HepG2 (cell line): ENCODE data around the gene COASY. TPM values are rescaled to one million over a fixed set of nuclear protein-coding genes. Genes with fewer than 3 reads are reported as not detected.

Source experiments
- BHLHE40 ChIP-seq: IDR thresholded peaks from 2 replicates; pipeline ENCODE4 v1.6.1; 2011; ENCODE audit warnings: low read length, improper control_type of control experiment
- CCDC6 ChIP-seq: sonication (generic); formaldehyde crosslinking; IDR thresholded peaks from 2 replicates; pipeline ENCODE4 v1.8.1; 2022; ENCODE audit warnings: mild to moderate bottlenecking, missing genetic modification reagents, moderate library complexity
- CREM ChIP-seq, 2 experiments: sonication (generic) in 1 of 2; formaldehyde crosslinking in 1 of 2; IDR thresholded peaks; 2 replicates each; pipeline versions ENCODE4 v1.4.0 to v1.6.1; 2016 to 2020; ENCODE audit warnings: antibody characterized with exemption in 1 of 2, mild to moderate bottlenecking in 1 of 2, missing genetic modification reagents in 1 of 2
- EZH2 ChIP-seq: conservative IDR thresholded peaks from 2 replicates; pipeline ENCODE4 v1.6.1; 2012; ENCODE audit warnings: mild to moderate bottlenecking, low read depth, low read length, moderate library complexity
- FOXM1 ChIP-seq: sonication (generic); formaldehyde crosslinking; IDR thresholded peaks from 2 replicates; pipeline ENCODE4 v1.5.0; 2020; ENCODE audit warnings: missing genetic modification reagents
- HHEX ChIP-seq: IDR thresholded peaks from 2 replicates; pipeline ENCODE4 v1.6.1; 2016; ENCODE audit warnings: control low read depth
- HNF4G ChIP-seq, 2 experiments: sonication (generic) in 1 of 2; formaldehyde crosslinking in 1 of 2; IDR thresholded peaks; 2 replicates each; pipeline versions ENCODE4 v1.4.0 to v1.6.1; 2011 to 2020; ENCODE audit warnings: borderline replicate concordance in 2 of 2, low read depth in 2 of 2, mild to moderate bottlenecking in 2 of 2, low read length in 1 of 2, missing genetic modification reagents in 1 of 2, moderate library complexity in 1 of 2
- HNRNPUL1 ChIP-seq: fragments of 200-400 bp; formaldehyde crosslinking; IDR thresholded peaks from 2 replicates; pipeline ENCODE4 v1.6.1; 2017; ENCODE audit warnings: low read depth, mild to moderate bottlenecking, low read length, moderate library complexity
- ISL2 ChIP-seq: sonication (generic); formaldehyde crosslinking; IDR thresholded peaks from 2 replicates; pipeline ENCODE4 v1.5.0; 2020; ENCODE audit warnings: missing genetic modification reagents
- MAFK ChIP-seq, 2 experiments: IDR thresholded peaks in 1 of 2; conservative IDR thresholded peaks in 1 of 2; 2 replicates each; pipeline ENCODE4 v1.6.1; 2011; ENCODE audit warnings: improper control_type of control experiment in 2 of 2, low read length in 2 of 2
- MATR3 ChIP-seq: sonication (generic); formaldehyde crosslinking; IDR thresholded peaks from 2 replicates; pipeline ENCODE4 v1.4.0; 2020; ENCODE audit warnings: missing genetic modification reagents
- NAIF1 ChIP-seq: sonication (generic); formaldehyde crosslinking; IDR thresholded peaks from 2 replicates; pipeline ENCODE4 v1.5.0; 2020; ENCODE audit warnings: mild to moderate bottlenecking, missing genetic modification reagents, borderline replicate concordance
- NFKB2 ChIP-seq: sonication (generic); formaldehyde crosslinking; IDR thresholded peaks from 2 replicates; pipeline ENCODE4 v1.4.0; 2020; ENCODE audit warnings: missing genetic modification reagents, borderline replicate concordance
- NR0B2 ChIP-seq: sonication (generic); formaldehyde crosslinking; IDR thresholded peaks from 2 replicates; pipeline ENCODE4 v1.4.0; 2020; ENCODE audit warnings: mild to moderate bottlenecking, missing genetic modification reagents
- PBX3 ChIP-seq: sonication (generic); formaldehyde crosslinking; IDR thresholded peaks from 2 replicates; pipeline ENCODE4 v1.8.1; 2023; ENCODE audit warnings: missing genetic modification reagents, inconsistent platforms, borderline replicate concordance
- PPARG ChIP-seq: conservative IDR thresholded peaks from 2 replicates; pipeline ENCODE4 v1.6.1; 2016; ENCODE audit warnings: missing biosample characterization, missing genetic modification reagents
- PREB ChIP-seq: sonication (generic); formaldehyde crosslinking; IDR thresholded peaks from 2 replicates; pipeline ENCODE4 v1.4.0; 2020; ENCODE audit warnings: missing genetic modification reagents
- TCF7 ChIP-seq: sonication (generic); IDR thresholded peaks from 2 replicates; pipeline ENCODE4 v1.6.1; 2016; ENCODE audit warnings: antibody characterized with exemption, low read depth
- TCF7L2 ChIP-seq: IDR thresholded peaks from 2 replicates; pipeline ENCODE4 v1.6.1; 2011; ENCODE audit warnings: mild to moderate bottlenecking, low read depth, low read length, moderate library complexity
- TGIF2 ChIP-seq: IDR thresholded peaks from 2 replicates; pipeline ENCODE4 v1.6.1; 2016; ENCODE audit warnings: control low read depth, missing compliant biosample characterization
- THYN1 ChIP-seq: sonication (generic); formaldehyde crosslinking; IDR thresholded peaks from 2 replicates; pipeline ENCODE4 v1.8.1; 2023; ENCODE audit warnings: low read depth, mild to moderate bottlenecking, moderate library complexity, missing genetic modification reagents, borderline replicate concordance
- TOE1 ChIP-seq: sonication (generic); formaldehyde crosslinking; IDR thresholded peaks from 2 replicates; pipeline ENCODE4 v1.4.0; 2020; ENCODE audit warnings: mild to moderate bottlenecking, missing genetic modification reagents
- TOPORS ChIP-seq: sonication (generic); formaldehyde crosslinking; IDR thresholded peaks from 2 replicates; pipeline ENCODE4 v1.8.0; 2023; ENCODE audit warnings: mild to moderate bottlenecking, missing genetic modification reagents
- ZBTB42 ChIP-seq: sonication (generic); formaldehyde crosslinking; IDR thresholded peaks from 2 replicates; pipeline ENCODE4 v1.5.0; 2020; ENCODE audit warnings: mild to moderate bottlenecking, missing genetic modification reagents
- ZFY ChIP-seq: sonication (generic); formaldehyde crosslinking; IDR thresholded peaks from 2 replicates; pipeline ENCODE4 v1.4.0; 2020; ENCODE audit warnings: missing genetic modification reagents
- ZKSCAN1 ChIP-seq: fragments of 150-350 bp; IDR thresholded peaks from 2 replicates; pipeline ENCODE4 v1.6.1; 2014; ENCODE audit warnings: low read length
- ZNF317 ChIP-seq: sonication (generic); formaldehyde crosslinking; IDR thresholded peaks from 2 replicates; pipeline ENCODE4 v1.5.0; 2020; ENCODE audit warnings: mild to moderate bottlenecking, missing genetic modification reagents
- ZNF530 ChIP-seq: sonication (generic); formaldehyde crosslinking; IDR thresholded peaks from 2 replicates; pipeline ENCODE4 v1.5.0; 2020; ENCODE audit warnings: low read depth, mild to moderate bottlenecking, missing genetic modification reagents
- ZNF564 ChIP-seq: sonication (generic); formaldehyde crosslinking; IDR thresholded peaks from 2 replicates; pipeline ENCODE4 v1.8.1; 2023; ENCODE audit warnings: mild to moderate bottlenecking, missing genetic modification reagents
- ZNF841 ChIP-seq: sonication (generic); formaldehyde crosslinking; IDR thresholded peaks from 2 replicates; pipeline ENCODE4 v1.8.1; 2023; ENCODE audit warnings: missing genetic modification reagents, borderline replicate concordance
- ZSCAN9 ChIP-seq: IDR thresholded peaks from 2 replicates; pipeline ENCODE4 v1.6.1; 2016; ENCODE audit warnings: borderline replicate concordance
- polyA plus RNA-seq, 8 experiments: library from polyadenylated mRNA; depleted of rRNA in 3 of 8; stranded (reverse) in 7 of 8; unstranded in 1 of 8; fragments of >200 nt; fragmentation: Illumina TruSeq in 4 of 8; extraction: Trizol in 4 of 8; gene quantifications; 2 replicates each; pipeline versions ENCODE4 v1.2.1 to v1.2.3, GENCODE V29; 2011 to 2016; ENCODE audit warnings: low read depth in 4 of 8, missing spikeins in 1 of 8, mixed read lengths in 1 of 8; ENCODE audit not compliant: insufficient read depth in 1 of 8
- total RNA-seq, 5 experiments: library from RNA; depleted of rRNA; stranded (reverse); fragments of >200 nt; fragmentation: Illumina TruSeq; extraction: Trizol; gene quantifications; 2 replicates each; pipeline ENCODE4 v1.2.3, GENCODE V29; 2016; ENCODE audit warnings: low read depth in 1 of 5

Gene COASY
- total and polyA plus RNA-seq, 2 of the 13 experiments (the other 11 are each of a cell fraction or from before 2014, with no cell fraction given) = 90.7 to 125 TPM

GRCh38 chr17:42536048-42536371, 25.9 kb upstream of the COASY start, which contains the start of gene NAGLU (continued):
- TF ChIP-seq TOPORS (CRISPR knock-in tag) (no peak), ZNF841 (CRISPR knock-in tag) (0 out of 2 replicates have a peak, but pooled peaks have one; percentile 48), CCDC6 (no peak), HNF4G (IDR thresholded peaks at IDR 0.05; ENCODE audit: borderline replicate concordance, low read depth, low read length) (no peak), HNF4G (CRISPR knock-in tag; IDR thresholded peaks at IDR 0.05; ENCODE audit: borderline replicate concordance, low read depth) (no peak), NFKB2 (CRISPR knock-in tag) (peak; percentile 67), BHLHE40 (peak; percentile 93), PBX3 (peak; percentile 77; the same call in 1 of the 2 replicates), EZH2 (no peak), TCF7L2 (no peak), ZNF530 (CRISPR knock-in tag) (no peak), FOXM1 (CRISPR knock-in tag) (no peak), NR0B2 (CRISPR knock-in tag) (peak; percentile 64; the same call in 1 of the 2 replicates), HHEX (no peak), ZKSCAN1 (no peak), CREM (IDR thresholded peaks at IDR 0.05) (no peak), CREM (CRISPR knock-in tag; IDR thresholded peaks at IDR 0.05) (no peak), ISL2 (peak; percentile 51; the same call in 1 of the 2 replicates), HNRNPUL1 (no peak), ZNF564 (no peak), ZSCAN9 (CRISPR knock-in tag) (peak; percentile 77; the same call in 1 of the 2 replicates), PREB (CRISPR knock-in tag) (no peak), TGIF2 (no peak), THYN1 (CRISPR knock-in tag) (no peak), TCF7 (no peak), ZNF317 (CRISPR knock-in tag) (no peak), ZBTB42 (CRISPR knock-in tag) (no peak), NAIF1 (no peak), MATR3 (no peak), PPARG (no peak), MAFK (conservative IDR thresholded peaks at IDR 0.05 in 1 of 2, IDR thresholded peaks at IDR 0.05 in 1 of 2; ENCODE audit: low read length in 2 of 2) (no peak), ZFY (CRISPR knock-in tag) (no peak), TOE1 (CRISPR knock-in tag) (no peak; the same call in 1 of the 2 replicates)
